Fibroblast of mammary gland (primary cell): Measurements from ENCODE around the gene PCDHGA3.
"Not testable (repeated sequence)": the region's sequence is repeated elsewhere in the genome, so short reads cannot be mapped to it uniquely, and the experiment has no call there.

Experiments
- DNase-seq: peaks from one replicate; pipeline ENCODE4 v3.0.0-alpha.2; 2010; ENCODE audit warnings: low read depth
- H3K4me3 ChIP-seq: 2 replicates; pipeline ENCODE4 v1.5.1; 2011; ENCODE audit warnings: low read depth, mild to moderate bottlenecking, low read length, moderate library complexity; ENCODE audit not compliant: control insufficient read depth
- CTCF ChIP-seq: conservative IDR thresholded peaks from 2 replicates; pipeline ENCODE4 v1.5.1; 2011; ENCODE audit warnings: low read depth, low read length, inconsistent platforms; ENCODE audit not compliant: control insufficient read depth, insufficient read depth

The PCDHGA3 gene

GRCh38 chr5:141338538-141339306, 4.9 kb upstream of the PCDHGA3 start, which contains the start of gene PCDHGA2:
PCDHGA2 (plus strand) TSS chr5:141338760.
- peak within 1 kb of the TSS; percentile 20 for H3K4me3 ChIP-seq
- DNase-seq, result peak; percentile 68
- peak; percentile 68 for TF ChIP-seq CTCF

- H3K4me3 ChIP-seq, DNase-seq: not testable (repeated sequence)
These were observed 2.8 kb upstream of the PCDHGA3 start for GRCh38 chr5:141340781-141341354.

- TF ChIP-seq CTCF, result no peak
- no peak for DNase-seq
- H3K4me3 ChIP-seq, result no peak overlapping the region
These were observed 856 bp upstream of the PCDHGA3 start for GRCh38 chr5:141342773-141343172.

GRCh38 chr5:141343953-141344463, 379 bp downstream of the PCDHGA3 start:
- TF ChIP-seq CTCF, result no peak
- DNase-seq, result no peak
- H3K4me3 ChIP-seq, result peak overlapping the region; percentile 14

- no peak for TF ChIP-seq CTCF
- H3K4me3 ChIP-seq, result no peak overlapping the region
- no peak for DNase-seq
These were observed 1.7 kb downstream of the PCDHGA3 start for GRCh38 chr5:141345327-141345726.

- H3K4me3 ChIP-seq, DNase-seq: not testable (repeated sequence)
These were observed 2.4 kb downstream of the PCDHGA3 start for GRCh38 chr5:141346017-141346416.

- peak; percentile 60 for DNase-seq
- H3K4me3 ChIP-seq, result peak within 1 kb of the TSS; percentile 25
- TF ChIP-seq CTCF, result peak; percentile 57
These were observed 6.4 kb downstream of the PCDHGA3 start, which contains the start of gene PCDHGB1 for GRCh38 chr5:141349917-141350619. PCDHGB1 (plus strand) TSS chr5:141350099; CDS start chr5:141350261, 162 bp downstream.
